Measurements from ENCODE around the gene ATP11C.
"Not testable (repeated sequence)": the region's sequence is repeated elsewhere in the genome, so short reads cannot be mapped to it uniquely, and the experiment has no call there.

ATP11C gene

GRCh38 chrX:139702658-139703057 is 230.2 kb downstream of the ATP11C start:
- Histone ChIP-seq H3K4me3 (ENCODE audit: low read depth in 1 of 2, low read length in 2 of 2) (no peak overlapping the region), H3K36me3 (ENCODE audit: insufficient read depth, low read length) (no peaks in the 10 kb centered on the region), H3K27me3 (ENCODE audit: control insufficient read depth in 1 of 2, insufficient read depth in 2 of 2, low read length in 2 of 2) (no peaks in the 10 kb centered on the region), H3K27ac (ENCODE audit: low read depth, low read length) (no peak overlapping the region), H3K9me3 (ENCODE audit: low read length) (no peaks in the 10 kb centered on the region), H3K4me1 (ENCODE audit: insufficient read depth, low read length) (no peaks in the 10 kb centered on the region), H3K9ac (ENCODE audit: low read length) (no peak overlapping the region)

- H3K36me3 ChIP-seq (ENCODE audit: insufficient read depth, low read length) = no peaks in the 10 kb centered on the region
- no peaks in the 10 kb centered on the region for H3K9me3 ChIP-seq (ENCODE audit: low read length)
- no peak overlapping the region for H3K9ac ChIP-seq (ENCODE audit: low read length)
- peak overlapping the region in 1 of 2 donors; percentile 41 for H3K4me3 ChIP-seq (ENCODE audit: low read depth in 1 of 2, low read length in 2 of 2)
- no peak overlapping the region for H3K27ac ChIP-seq (ENCODE audit: low read depth, low read length)
- H3K27me3 ChIP-seq (ENCODE audit: control insufficient read depth in 1 of 2, insufficient read depth in 2 of 2, low read length in 2 of 2) = peaks cover 0 to 12% of the 10 kb centered on the region in 2 donors
- no peaks in the 10 kb centered on the region for H3K4me1 ChIP-seq (ENCODE audit: insufficient read depth, low read length)
Observed at GRCh38 chrX:139692908-139693307, 239.9 kb downstream of the ATP11C start.

- peak overlapping the region in 1 of 2 donors; percentile 41 for H3K4me3 ChIP-seq (ENCODE audit: low read depth in 1 of 2, low read length in 2 of 2)
- no peak overlapping the region for H3K9ac ChIP-seq (ENCODE audit: low read length)
- no peaks in the 10 kb centered on the region for H3K4me1 ChIP-seq (ENCODE audit: insufficient read depth, low read length)
- no peak overlapping the region for H3K27ac ChIP-seq (ENCODE audit: low read depth, low read length)
- no peaks in the 10 kb centered on the region for H3K9me3 ChIP-seq (ENCODE audit: low read length)
- H3K36me3 ChIP-seq (ENCODE audit: insufficient read depth, low read length) = no peaks in the 10 kb centered on the region
- peaks cover 0 to 12% of the 10 kb centered on the region in 2 donors for H3K27me3 ChIP-seq (ENCODE audit: control insufficient read depth in 1 of 2, insufficient read depth in 2 of 2, low read length in 2 of 2)
Observed at GRCh38 chrX:139692506-139692849, 240.4 kb downstream of the ATP11C start.

GRCh38 chrX:139691843-139692505 is 240.9 kb downstream of the ATP11C start:
- no peaks in the 10 kb centered on the region for H3K36me3 ChIP-seq (ENCODE audit: insufficient read depth, low read length)
- H3K27ac ChIP-seq (ENCODE audit: low read depth, low read length) = no peak overlapping the region
- H3K9me3 ChIP-seq (ENCODE audit: low read length) = no peaks in the 10 kb centered on the region
- peaks cover 0 to 12% of the 10 kb centered on the region in 2 donors for H3K27me3 ChIP-seq (ENCODE audit: control insufficient read depth in 1 of 2, insufficient read depth in 2 of 2, low read length in 2 of 2)
- H3K4me3 ChIP-seq (ENCODE audit: low read depth in 1 of 2, low read length in 2 of 2) = peak overlapping the region; percentile 21 to 41
- no peak overlapping the region for H3K9ac ChIP-seq (ENCODE audit: low read length)
- no peaks in the 10 kb centered on the region for H3K4me1 ChIP-seq (ENCODE audit: insufficient read depth, low read length)

GRCh38 chrX:139691493-139691842 is 241.4 kb downstream of the ATP11C start:
- no peak overlapping the region for H3K9ac ChIP-seq (ENCODE audit: low read length)
- no peaks in the 10 kb centered on the region for H3K4me1 ChIP-seq (ENCODE audit: insufficient read depth, low read length)
- H3K27ac ChIP-seq (ENCODE audit: low read depth, low read length) = no peak overlapping the region
- H3K9me3 ChIP-seq (ENCODE audit: low read length) = no peaks in the 10 kb centered on the region
- H3K27me3 ChIP-seq (ENCODE audit: control insufficient read depth in 1 of 2, insufficient read depth in 2 of 2, low read length in 2 of 2) = peaks cover 0 to 12% of the 10 kb centered on the region in 2 donors
- peak overlapping the region in 1 of 2 donors; percentile 21 for H3K4me3 ChIP-seq (ENCODE audit: low read depth in 1 of 2, low read length in 2 of 2)
- no peaks in the 10 kb centered on the region for H3K36me3 ChIP-seq (ENCODE audit: insufficient read depth, low read length)

GRCh38 chrX:139685175-139685574 is 247.7 kb downstream of the ATP11C start:
- H3K27me3 ChIP-seq (ENCODE audit: control insufficient read depth in 1 of 2, insufficient read depth in 2 of 2, low read length in 2 of 2); H3K4me3 ChIP-seq (ENCODE audit: low read depth in 1 of 2, low read length in 2 of 2); H3K4me1 ChIP-seq (ENCODE audit: insufficient read depth, low read length); H3K27ac ChIP-seq (ENCODE audit: low read depth, low read length); H3K36me3 ChIP-seq (ENCODE audit: insufficient read depth, low read length); H3K9ac ChIP-seq (ENCODE audit: low read length); H3K9me3 ChIP-seq (ENCODE audit: low read length): not testable (repeated sequence)

GRCh38 chrX:139680356-139680755 is 252.5 kb downstream of the ATP11C start:
- H3K36me3 ChIP-seq (ENCODE audit: insufficient read depth, low read length) = no peaks in the 10 kb centered on the region
- no peak overlapping the region for H3K4me3 ChIP-seq (ENCODE audit: low read depth in 1 of 2, low read length in 2 of 2)
- H3K9ac ChIP-seq (ENCODE audit: low read length) = no peak overlapping the region
- no peaks in the 10 kb centered on the region for H3K9me3 ChIP-seq (ENCODE audit: low read length)
- no peaks in the 10 kb centered on the region for H3K4me1 ChIP-seq (ENCODE audit: insufficient read depth, low read length)
- no peak overlapping the region for H3K27ac ChIP-seq (ENCODE audit: low read depth, low read length)
- H3K27me3 ChIP-seq (ENCODE audit: control insufficient read depth in 1 of 2, insufficient read depth in 2 of 2, low read length in 2 of 2) = no peaks in the 10 kb centered on the region
